Endothelial cell (in vitro differentiated cells): Measurements from ENCODE around the gene GGPS1. TPM values are rescaled to one million over a fixed set of nuclear protein-coding genes. Genes with fewer than 3 reads are reported as not detected.

ENCODE experiments used
- DNase-seq: peaks from one replicate; pipeline ENCODE4 v3.0.0; 2021; ENCODE audit warnings: low spot score
- H3K27ac Mint-ChIP-seq: one replicate; pipeline ENCODE4 v1.8.0; 2021; ENCODE audit warnings: mixed read lengths, inconsistent platforms; ENCODE audit not compliant: unreplicated experiment
- H3K27me3 Mint-ChIP-seq: one replicate; pipeline ENCODE4 v1.8.0; 2021; ENCODE audit warnings: mild to moderate bottlenecking, moderate library complexity, mixed read lengths, inconsistent platforms; ENCODE audit not compliant: unreplicated experiment
- H3K36me3 Mint-ChIP-seq: one replicate; pipeline ENCODE4 v1.8.0; 2021; ENCODE audit warnings: mild to moderate bottlenecking, low read depth, mixed read lengths, inconsistent platforms; ENCODE audit not compliant: unreplicated experiment
- H3K4me1 Mint-ChIP-seq: one replicate; pipeline ENCODE4 v1.8.0; 2021; ENCODE audit warnings: mild to moderate bottlenecking, mixed read lengths, inconsistent platforms; ENCODE audit not compliant: unreplicated experiment
- H3K4me3 Mint-ChIP-seq: one replicate; pipeline ENCODE4 v1.8.0; 2021; ENCODE audit warnings: mild to moderate bottlenecking, mixed read lengths, inconsistent platforms; ENCODE audit not compliant: unreplicated experiment
- H3K9me3 Mint-ChIP-seq: one replicate; pipeline ENCODE4 v1.8.0; 2021; ENCODE audit warnings: mixed read lengths, inconsistent platforms; ENCODE audit not compliant: unreplicated experiment
- total RNA-seq: library from RNA; stranded (reverse); fragmentation: NEBNext Ultra II Directional; extraction: Animal tissue kit (Norgen Biotek cat#: 25700); gene quantifications from one replicate; pipeline ENCODE4 v1.2.1, GENCODE V29; 2021; ENCODE audit not compliant: unreplicated experiment
- TF ChIP-seq, protein P1 (sequence below): fragments of 200-600 bp; sonication (generic); IDR thresholded peaks from one replicate; pipeline ENCODE4 v1.5.0; 2021; ENCODE audit warnings: antibody characterized with exemption; ENCODE audit not compliant: unreplicated experiment

The GGPS1 gene
- total RNA-seq, 1 donor from 2014 or later, result 40.4 TPM

- Mint-ChIP-seq H3K36me3 (peaks cover 4% of the 10 kb centered on the region), H3K4me3 (no peak overlapping the region), H3K27ac (no peak overlapping the region), H3K27me3 (peaks cover 3% of the 10 kb centered on the region), H3K9me3 (no peaks in the 10 kb centered on the region), H3K4me1 (peaks cover 16% of the 10 kb centered on the region)
- TF ChIP-seq, protein P1, sequence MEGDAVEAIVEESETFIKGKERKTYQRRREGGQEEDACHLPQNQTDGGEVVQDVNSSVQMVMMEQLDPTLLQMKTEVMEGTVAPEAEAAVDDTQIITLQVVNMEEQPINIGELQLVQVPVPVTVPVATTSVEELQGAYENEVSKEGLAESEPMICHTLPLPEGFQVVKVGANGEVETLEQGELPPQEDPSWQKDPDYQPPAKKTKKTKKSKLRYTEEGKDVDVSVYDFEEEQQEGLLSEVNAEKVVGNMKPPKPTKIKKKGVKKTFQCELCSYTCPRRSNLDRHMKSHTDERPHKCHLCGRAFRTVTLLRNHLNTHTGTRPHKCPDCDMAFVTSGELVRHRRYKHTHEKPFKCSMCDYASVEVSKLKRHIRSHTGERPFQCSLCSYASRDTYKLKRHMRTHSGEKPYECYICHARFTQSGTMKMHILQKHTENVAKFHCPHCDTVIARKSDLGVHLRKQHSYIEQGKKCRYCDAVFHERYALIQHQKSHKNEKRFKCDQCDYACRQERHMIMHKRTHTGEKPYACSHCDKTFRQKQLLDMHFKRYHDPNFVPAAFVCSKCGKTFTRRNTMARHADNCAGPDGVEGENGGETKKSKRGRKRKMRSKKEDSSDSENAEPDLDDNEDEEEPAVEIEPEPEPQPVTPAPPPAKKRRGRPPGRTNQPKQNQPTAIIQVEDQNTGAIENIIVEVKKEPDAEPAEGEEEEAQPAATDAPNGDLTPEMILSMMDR, result no peak
- no peak for DNase-seq
These were observed 37.4 kb upstream of the GGPS1 start for GRCh38 chr1:235290740-235291502.

DNA sequence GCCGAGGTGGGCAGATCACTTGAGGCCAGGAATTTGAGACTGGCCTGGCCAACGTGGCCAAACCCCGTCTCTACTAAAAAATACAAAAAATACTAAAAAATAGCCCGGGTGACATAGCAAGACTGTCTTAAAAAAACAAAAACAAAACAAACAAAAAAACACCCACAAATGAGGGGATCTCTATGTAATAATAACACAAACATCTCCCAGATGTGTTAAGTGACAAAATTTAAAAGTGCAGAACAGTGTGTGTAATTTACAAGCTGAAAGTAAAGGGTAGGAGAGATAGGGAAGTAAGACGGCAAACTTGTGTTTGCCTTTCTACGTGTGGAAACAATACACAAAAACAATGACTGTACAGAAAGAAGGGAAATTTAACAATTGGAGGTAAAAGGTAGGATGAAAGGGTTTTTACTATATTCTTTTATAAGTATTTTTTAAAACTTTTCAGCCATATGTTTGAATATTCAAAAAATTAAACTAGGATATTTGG lies 36.7 kb upstream of the GGPS1 start:
- peaks cover under 1% of the 10 kb centered on the region for H3K27me3 Mint-ChIP-seq
- peaks cover 12% of the 10 kb centered on the region for H3K4me1 Mint-ChIP-seq
- H3K4me3 Mint-ChIP-seq, result no peak overlapping the region
- peak overlapping the region; percentile 75 for H3K27ac Mint-ChIP-seq
- TF ChIP-seq, protein P1, result no peak
- peaks cover 5% of the 10 kb centered on the region for H3K36me3 Mint-ChIP-seq
- H3K9me3 Mint-ChIP-seq, result no peaks in the 10 kb centered on the region
- DNase-seq, result no peak

DNA sequence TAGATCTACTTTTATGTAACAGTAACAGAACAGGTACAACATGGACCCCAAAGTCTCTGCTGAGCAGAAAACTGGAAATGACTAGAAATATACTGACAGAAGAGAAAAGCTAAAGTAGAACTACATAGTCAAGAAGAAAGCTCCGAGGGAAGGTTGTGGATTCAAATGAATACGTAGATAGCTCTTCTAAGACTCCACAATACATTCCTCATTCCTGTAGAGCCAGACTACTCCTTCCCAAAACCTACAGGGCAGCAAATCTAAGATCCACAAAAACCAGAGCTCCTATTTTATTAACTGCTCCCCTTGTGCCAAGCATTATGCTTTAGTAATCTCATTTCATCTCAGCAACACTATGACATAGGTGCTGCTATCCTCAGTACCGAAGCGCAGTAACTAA lies 35.6 kb upstream of the GGPS1 start:
- no peaks in the 10 kb centered on the region for H3K9me3 Mint-ChIP-seq
- no peak overlapping the region for H3K4me3 Mint-ChIP-seq
- peaks cover 5% of the 10 kb centered on the region for H3K36me3 Mint-ChIP-seq
- H3K27me3 Mint-ChIP-seq, result no peaks in the 10 kb centered on the region
- H3K4me1 Mint-ChIP-seq, result peaks cover 7% of the 10 kb centered on the region
- DNase-seq, result no peak
- peak overlapping the region; percentile 31 for H3K27ac Mint-ChIP-seq
- TF ChIP-seq, protein P1, result no peak

DNA sequence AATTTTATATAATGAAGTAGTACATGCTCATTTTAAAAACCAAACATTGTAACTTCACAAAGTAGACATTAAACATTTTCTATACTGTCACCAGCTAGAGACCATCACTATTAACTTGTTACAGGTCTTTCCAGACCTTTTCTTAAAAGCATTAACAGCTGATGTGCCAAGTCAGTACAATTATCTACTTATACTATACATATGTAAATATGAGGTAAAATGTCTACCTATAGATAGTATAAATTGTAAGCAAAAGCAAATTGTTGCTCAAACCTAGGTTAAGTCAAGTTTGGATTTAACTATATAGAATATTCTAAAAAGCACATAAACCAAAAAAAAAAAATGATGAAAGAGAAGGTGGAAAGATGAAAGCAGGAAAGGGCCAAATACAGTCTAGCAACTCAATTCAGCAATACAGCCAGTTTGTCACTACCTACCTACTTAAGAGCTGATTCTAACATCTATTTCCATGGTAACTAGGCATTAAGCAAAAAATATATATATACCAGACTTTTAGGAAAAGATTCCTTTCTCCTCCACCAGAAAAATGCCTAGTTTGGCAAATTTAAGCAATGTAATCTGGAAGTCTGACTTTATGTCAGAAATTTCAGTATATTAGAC lies 34.9 kb upstream of the GGPS1 start:
- Mint-ChIP-seq H3K27ac (peak overlapping the region; percentile 31), H3K4me1 (peaks cover 7% of the 10 kb centered on the region), H3K9me3 (no peaks in the 10 kb centered on the region), H3K4me3 (no peak overlapping the region), H3K36me3 (peaks cover 5% of the 10 kb centered on the region), H3K27me3 (no peaks in the 10 kb centered on the region)
- TF ChIP-seq, protein P1, result no peak
- DNase-seq, result no peak

GRCh38 chr1:235295902-235296350 lies 32.4 kb upstream of the GGPS1 start:
- DNase-seq, result no peak
- no peaks in the 10 kb centered on the region for H3K9me3 Mint-ChIP-seq

More at GRCh38 chr1:235295902-235296350, 32.4 kb upstream of the GGPS1 start:
- Mint-ChIP-seq H3K4me1 (peaks cover 3% of the 10 kb centered on the region), H3K27me3 (no peaks in the 10 kb centered on the region), H3K4me3 (no peak overlapping the region), H3K36me3 (peaks cover 5% of the 10 kb centered on the region), H3K27ac (no peak overlapping the region)
- TF ChIP-seq, protein P1, result no peak
